ENCODE results near the gene PARS2.

DNA sequence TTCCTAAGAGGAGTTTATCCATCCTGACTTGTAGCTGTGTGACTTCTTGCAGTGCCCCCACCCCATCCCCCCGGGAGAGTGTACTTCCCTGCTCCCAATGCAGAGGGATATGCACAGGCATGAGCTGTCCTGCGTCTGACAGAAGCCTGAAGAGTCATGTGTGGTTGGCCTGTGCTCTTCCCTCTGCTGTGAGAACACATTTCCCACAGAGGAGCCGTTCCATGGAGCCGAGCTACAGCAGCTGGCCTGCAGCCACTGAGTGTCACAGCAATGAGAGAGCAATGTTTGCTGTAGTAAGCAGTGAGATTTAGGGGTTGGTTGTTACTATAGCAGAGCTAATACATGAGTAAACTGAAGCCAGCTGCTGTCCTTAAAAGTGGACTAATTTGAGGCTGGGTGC, 22.0 kb downstream of the PARS2 start:
- TF ChIP-seq, protein P1, sequence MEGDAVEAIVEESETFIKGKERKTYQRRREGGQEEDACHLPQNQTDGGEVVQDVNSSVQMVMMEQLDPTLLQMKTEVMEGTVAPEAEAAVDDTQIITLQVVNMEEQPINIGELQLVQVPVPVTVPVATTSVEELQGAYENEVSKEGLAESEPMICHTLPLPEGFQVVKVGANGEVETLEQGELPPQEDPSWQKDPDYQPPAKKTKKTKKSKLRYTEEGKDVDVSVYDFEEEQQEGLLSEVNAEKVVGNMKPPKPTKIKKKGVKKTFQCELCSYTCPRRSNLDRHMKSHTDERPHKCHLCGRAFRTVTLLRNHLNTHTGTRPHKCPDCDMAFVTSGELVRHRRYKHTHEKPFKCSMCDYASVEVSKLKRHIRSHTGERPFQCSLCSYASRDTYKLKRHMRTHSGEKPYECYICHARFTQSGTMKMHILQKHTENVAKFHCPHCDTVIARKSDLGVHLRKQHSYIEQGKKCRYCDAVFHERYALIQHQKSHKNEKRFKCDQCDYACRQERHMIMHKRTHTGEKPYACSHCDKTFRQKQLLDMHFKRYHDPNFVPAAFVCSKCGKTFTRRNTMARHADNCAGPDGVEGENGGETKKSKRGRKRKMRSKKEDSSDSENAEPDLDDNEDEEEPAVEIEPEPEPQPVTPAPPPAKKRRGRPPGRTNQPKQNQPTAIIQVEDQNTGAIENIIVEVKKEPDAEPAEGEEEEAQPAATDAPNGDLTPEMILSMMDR (IDR thresholded peaks at IDR 0.05; ENCODE audit: poor library complexity), result no peak
- TF ChIP-seq EZH2phosphoT487 (IDR thresholded peaks at IDR 0.05; ENCODE audit: low read depth, severe bottlenecking, unreplicated experiment), result no peak
- TF ChIP-seq EZH2 (IDR thresholded peaks at IDR 0.05; ENCODE audit: borderline replicate concordance), result no peak
